GM10248 (cell line): Measurements from ENCODE around the gene KAZN.
"Not testable (repeated sequence)": the region's sequence is repeated elsewhere in the genome, so short reads cannot be mapped to it uniquely, and the experiment has no call there.

Experiments used
- CTCF ChIA-PET: fragments of 300-600 bp; sonication (Branson Sonifier 250); formaldehyde crosslinking; extraction: SDS; loops from one replicate; lab custom pipeline; 2021; ENCODE audit warnings: antibody characterized with exemption; lab: Yijun Ruan, JAX
- POLR2A ChIA-PET: fragments of 350-650 bp; sonication (Branson Sonifier 250); formaldehyde crosslinking; extraction: SDS; loops from one replicate; lab custom pipeline; 2020; ENCODE audit warnings: antibody characterized with exemption; lab: Yijun Ruan, JAX
- DNase-seq: peaks from one replicate; pipeline ENCODE4 v3.0.0; 2012; ENCODE audit errors: extremely low spot score
- CTCF ChIP-seq: IDR thresholded peaks from 2 replicates; pipeline ENCODE4 v1.5.1; 2012; ENCODE audit warnings: mild to moderate bottlenecking, low read depth; ENCODE audit errors: extremely low read depth, missing control alignments, control extremely low read depth

Gene KAZN

GRCh38 chr1:14958249-14959058 is 360.0 kb downstream of the KAZN start:
- no peak for DNase-seq
- TF ChIP-seq CTCF = no peak
- ChIA-PET POLR2A (no interaction called here), CTCF (no interaction called here)

- CTCF ChIA-PET = no interaction called here
- no peak for TF ChIP-seq CTCF
- POLR2A ChIA-PET = no interaction called here
- DNase-seq = no peak
These were observed 360.7 kb downstream of the KAZN start for GRCh38 chr1:14959059-14959694.

DNA sequence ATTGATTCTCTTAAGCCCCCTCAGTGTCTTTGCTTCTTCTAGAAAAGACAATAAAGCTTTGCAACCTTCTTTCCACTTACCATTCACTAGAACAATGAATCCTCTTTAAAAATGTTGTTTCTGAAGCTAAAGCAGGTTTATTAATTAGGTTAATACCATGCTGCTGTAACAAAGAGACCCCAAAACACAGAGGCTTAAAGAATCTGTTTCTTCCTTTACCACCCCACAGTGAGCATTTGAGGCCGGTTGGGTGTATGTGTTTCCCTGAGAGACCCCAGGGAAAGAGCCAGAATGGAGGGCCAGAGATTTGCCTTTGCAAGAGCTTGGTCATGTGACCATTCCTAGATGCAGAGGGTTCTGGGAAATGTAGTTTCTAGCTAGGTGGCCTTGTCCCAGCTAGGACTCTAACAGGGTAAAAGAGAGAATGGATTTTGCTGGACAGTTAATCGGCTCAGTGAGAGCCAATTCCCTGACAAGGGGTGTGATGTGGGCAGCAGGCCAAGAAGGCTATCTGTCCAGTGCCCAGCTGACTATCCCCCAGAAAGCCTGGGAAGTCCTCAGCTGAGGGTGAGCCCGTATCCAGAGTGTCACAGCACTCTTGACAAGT is 363.3 kb downstream of the KAZN start:
- DNase-seq = no peak
- CTCF ChIA-PET = no interaction called here
- POLR2A ChIA-PET = no interaction called here
- no peak for TF ChIP-seq CTCF

GRCh38 chr1:14962407-14962806 is 363.9 kb downstream of the KAZN start:
- CTCF ChIA-PET = no interaction called here
- TF ChIP-seq CTCF = no peak
- POLR2A ChIA-PET = no interaction called here
- DNase-seq = no peak

GRCh38 chr1:14963791-14964710 is 365.6 kb downstream of the KAZN start:
- DNase-seq, CTCF ChIA-PET, POLR2A ChIA-PET: not testable (repeated sequence)

- no peak for TF ChIP-seq CTCF
- ChIA-PET CTCF (no interaction called here), POLR2A (no interaction called here)
- no peak for DNase-seq
These were observed 366.2 kb downstream of the KAZN start for GRCh38 chr1:14964711-14965055.
